HFF-Myc (cell line): ENCODE data around the gene HAO2.

ENCODE experiments used
- DNase-seq: peaks from one replicate; pipeline ENCODE4 v3.0.0-alpha.2; 2011; ENCODE audit warnings: low read depth; ENCODE audit errors: extremely low read depth
- H3K4me3 ChIP-seq: replicated peaks from 2 replicates; pipeline ENCODE4 v1.5.1; 2011; ENCODE audit warnings: low read depth, mild to moderate bottlenecking, control low read depth, low read length
- TF ChIP-seq, protein P1 (sequence below): IDR thresholded peaks from 2 replicates; pipeline ENCODE4 v1.5.1; 2012; ENCODE audit warnings: mild to moderate bottlenecking, low read depth, low read length, control low read depth; ENCODE audit errors: missing control alignments

Gene HAO2

DNA sequence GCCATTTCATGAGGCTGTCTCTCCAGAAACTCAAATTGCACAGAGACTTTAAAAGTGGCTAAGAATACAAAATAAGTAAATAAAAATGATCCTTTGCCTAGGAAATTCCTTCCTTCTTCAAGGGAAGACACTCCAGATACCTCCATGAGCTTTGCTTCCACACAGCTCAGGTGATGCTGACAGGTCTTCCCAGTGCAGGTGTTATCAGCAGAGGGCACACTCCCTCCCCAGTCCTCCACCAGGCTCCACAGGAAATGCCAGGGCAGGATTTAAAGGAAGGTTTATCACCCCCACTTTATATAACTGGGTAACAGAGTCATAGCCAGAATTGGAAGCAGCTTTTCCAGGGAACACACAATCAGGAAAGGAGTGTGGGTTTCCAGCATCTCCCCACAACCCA lies 52.1 kb downstream of the HAO2 start:
- DNase-seq, result no peak
- no peak overlapping the region for H3K4me3 ChIP-seq
- TF ChIP-seq, protein P1, sequence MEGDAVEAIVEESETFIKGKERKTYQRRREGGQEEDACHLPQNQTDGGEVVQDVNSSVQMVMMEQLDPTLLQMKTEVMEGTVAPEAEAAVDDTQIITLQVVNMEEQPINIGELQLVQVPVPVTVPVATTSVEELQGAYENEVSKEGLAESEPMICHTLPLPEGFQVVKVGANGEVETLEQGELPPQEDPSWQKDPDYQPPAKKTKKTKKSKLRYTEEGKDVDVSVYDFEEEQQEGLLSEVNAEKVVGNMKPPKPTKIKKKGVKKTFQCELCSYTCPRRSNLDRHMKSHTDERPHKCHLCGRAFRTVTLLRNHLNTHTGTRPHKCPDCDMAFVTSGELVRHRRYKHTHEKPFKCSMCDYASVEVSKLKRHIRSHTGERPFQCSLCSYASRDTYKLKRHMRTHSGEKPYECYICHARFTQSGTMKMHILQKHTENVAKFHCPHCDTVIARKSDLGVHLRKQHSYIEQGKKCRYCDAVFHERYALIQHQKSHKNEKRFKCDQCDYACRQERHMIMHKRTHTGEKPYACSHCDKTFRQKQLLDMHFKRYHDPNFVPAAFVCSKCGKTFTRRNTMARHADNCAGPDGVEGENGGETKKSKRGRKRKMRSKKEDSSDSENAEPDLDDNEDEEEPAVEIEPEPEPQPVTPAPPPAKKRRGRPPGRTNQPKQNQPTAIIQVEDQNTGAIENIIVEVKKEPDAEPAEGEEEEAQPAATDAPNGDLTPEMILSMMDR, result no peak

DNA sequence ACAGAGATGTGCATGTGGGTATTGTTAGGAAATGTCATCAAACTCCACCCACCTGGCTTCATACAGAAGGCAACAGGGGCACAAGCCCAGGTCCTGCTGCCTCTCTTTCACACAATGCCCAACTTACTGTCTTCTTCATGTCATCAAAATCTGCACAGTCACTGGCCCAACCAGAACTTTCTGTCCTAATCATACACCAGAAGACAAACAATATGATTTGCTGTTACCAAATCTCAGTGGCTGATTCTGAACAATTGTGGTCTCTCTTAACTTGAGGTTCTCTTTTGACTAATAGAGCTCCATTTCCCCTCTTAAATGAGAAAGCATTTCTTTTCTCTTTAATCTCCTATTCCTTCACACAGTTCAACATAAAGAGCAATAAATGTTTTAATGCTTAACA lies 54.0 kb downstream of the HAO2 start:
- no peak for DNase-seq
- H3K4me3 ChIP-seq, result no peak overlapping the region
- TF ChIP-seq, protein P1, result no peak

DNA sequence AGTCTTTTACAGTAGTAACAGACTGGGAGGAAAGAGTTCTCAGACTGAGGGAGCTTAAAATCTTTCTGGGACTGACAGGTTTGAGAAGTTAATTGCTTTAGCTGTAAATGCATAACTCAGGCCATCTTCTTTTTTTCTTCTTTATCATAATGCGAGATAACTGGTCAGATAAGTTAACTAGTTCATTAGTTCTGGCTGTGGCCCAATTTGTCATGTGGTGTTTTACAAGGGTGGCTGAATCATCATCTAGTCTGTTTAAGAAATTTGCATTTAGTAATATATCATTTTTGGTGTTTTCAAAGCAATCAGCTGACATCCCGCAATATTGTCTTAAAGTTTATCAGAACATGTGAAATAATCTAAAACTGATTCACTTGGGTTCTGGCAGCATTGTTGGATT lies 60.4 kb downstream of the HAO2 start:
- TF ChIP-seq, protein P1, result no peak
- no peak for DNase-seq
- no peak overlapping the region for H3K4me3 ChIP-seq

DNA sequence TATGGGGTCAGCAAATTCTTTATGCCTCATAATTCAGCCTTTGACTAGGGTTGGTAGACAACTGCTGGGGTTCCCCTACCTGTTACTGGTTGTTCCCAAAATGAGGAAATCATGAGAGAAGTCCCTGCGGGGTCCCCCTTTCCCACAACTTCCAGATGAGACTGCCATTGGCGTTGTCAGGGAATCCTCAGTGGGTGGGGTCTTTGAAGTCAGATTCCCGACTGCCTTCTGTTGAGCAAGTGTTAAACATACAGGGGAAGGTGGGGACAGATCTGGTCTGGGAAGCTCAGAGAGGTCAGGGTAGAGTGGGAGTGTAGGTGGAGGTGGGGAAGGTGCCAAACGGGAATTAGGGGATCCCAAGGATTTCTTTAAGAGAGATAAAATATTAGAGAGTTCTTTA lies 61.1 kb downstream of the HAO2 start:
- no peak for DNase-seq
- no peak overlapping the region for H3K4me3 ChIP-seq
- TF ChIP-seq, protein P1, result no peak

DNA sequence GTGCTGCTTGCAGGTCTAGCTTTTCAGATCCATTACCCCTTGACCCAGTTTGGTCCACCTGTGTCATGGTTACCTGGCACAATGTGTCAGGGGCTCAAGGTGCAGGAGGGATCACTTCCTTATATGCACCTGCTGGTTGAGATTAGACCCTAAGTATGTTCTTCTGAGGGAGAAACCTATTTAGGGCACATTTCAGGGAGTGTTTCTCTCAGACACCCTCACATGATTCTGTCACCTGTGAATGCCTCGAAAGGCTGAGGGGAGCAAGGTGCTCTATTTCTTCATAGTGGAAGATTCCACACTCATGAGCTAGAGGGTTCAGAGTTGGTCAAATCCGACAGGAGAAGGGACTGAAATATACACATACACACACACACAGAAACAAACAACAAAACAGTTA lies 61.9 kb downstream of the HAO2 start:
- no peak overlapping the region for H3K4me3 ChIP-seq
- no peak for DNase-seq
- TF ChIP-seq, protein P1, result no peak

DNA sequence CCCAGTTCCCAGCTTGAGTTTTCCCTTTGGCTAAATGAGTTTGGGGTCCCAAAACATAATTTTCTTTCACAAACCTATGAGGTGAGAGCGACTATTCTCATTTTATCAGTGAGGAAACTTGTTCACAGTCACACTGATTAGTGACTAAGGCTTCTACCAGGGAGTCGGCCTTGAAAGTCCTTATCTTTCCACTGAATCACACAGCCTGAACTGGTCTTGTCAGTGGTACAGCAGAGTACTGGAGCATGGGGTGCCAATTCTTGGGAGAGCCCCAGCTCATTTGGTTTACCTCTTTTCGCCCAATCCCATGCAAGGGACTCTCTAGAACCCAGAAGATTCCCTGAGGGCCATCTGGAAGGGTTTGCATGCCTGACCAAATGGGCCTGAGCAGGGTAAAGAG lies 63.3 kb downstream of the HAO2 start:
- TF ChIP-seq, protein P1, result no peak
- no peak for DNase-seq
- no peak overlapping the region for H3K4me3 ChIP-seq

DNA sequence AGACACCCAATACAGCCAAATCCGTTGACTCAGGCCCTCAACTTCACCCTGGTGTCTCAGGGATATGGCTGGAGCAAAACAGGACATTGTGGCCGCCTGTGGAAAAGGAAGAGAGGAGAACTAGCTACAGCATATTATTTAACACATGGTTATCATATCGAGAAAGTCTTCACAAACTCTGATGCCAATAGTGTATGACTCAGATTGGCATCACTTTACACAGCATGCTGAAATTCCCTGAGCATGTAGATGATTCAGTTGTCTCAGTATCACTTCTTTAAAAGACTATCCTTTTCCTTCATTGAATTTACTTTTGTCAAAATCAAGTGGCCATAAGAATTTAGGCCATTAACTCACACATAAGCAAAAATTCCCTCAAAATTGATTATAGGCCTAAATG lies 66.5 kb downstream of the HAO2 start:
- DNase-seq, result no peak
- no peak overlapping the region for H3K4me3 ChIP-seq
- TF ChIP-seq, protein P1, result no peak
